DOHH2 (cell line): ENCODE data around the gene PLCL1.

Source experiments
- H3F3A ChIP-seq: fragments of 200-600 bp; sonication (generic), shearing (Covaris generic); 2 replicates; pipeline ENCODE4 v1.6.0; 2016; ENCODE audit warnings: antibody characterized with exemption, mild to moderate bottlenecking; ENCODE audit not compliant: control insufficient read depth, insufficient read depth
- H3K27ac ChIP-seq: fragments of 200-600 bp; sonication (generic); 2 replicates; pipeline ENCODE4 v1.5.1; 2014; ENCODE audit warnings: low read depth, mild to moderate bottlenecking, low read length, moderate library complexity
- H3K27me3 ChIP-seq: fragments of 200-600 bp; sonication (generic); 2 replicates; pipeline ENCODE4 v1.6.1; 2014; ENCODE audit warnings: mild to moderate bottlenecking, low read length, mixed read lengths; ENCODE audit not compliant: control insufficient read depth
- H3K36me3 ChIP-seq: fragments of 200-600 bp; sonication (generic); 2 replicates; pipeline ENCODE4 v1.6.1; 2014; ENCODE audit warnings: mild to moderate bottlenecking, low read length, moderate library complexity, mixed read lengths; ENCODE audit not compliant: control insufficient read depth
- H3K4me1 ChIP-seq: fragments of 200-600 bp; sonication (generic); 2 replicates; pipeline ENCODE4 v1.6.1; 2014; ENCODE audit warnings: mild to moderate bottlenecking, low read length, mixed read lengths; ENCODE audit not compliant: control insufficient read depth
- H3K4me2 ChIP-seq: fragments of 200-600 bp; sonication (generic); 2 replicates; pipeline ENCODE4 v1.6.0; 2014; ENCODE audit warnings: mild to moderate bottlenecking, low read length, moderate library complexity
- H3K4me3 ChIP-seq: fragments of 200-600 bp; sonication (generic); 2 replicates; pipeline ENCODE4 v1.5.1; 2014; ENCODE audit warnings: mild to moderate bottlenecking, low read length, mixed read lengths
- H3K79me2 ChIP-seq: fragments of 200-600 bp; sonication (generic); 2 replicates; pipeline ENCODE4 v1.6.1; 2014; ENCODE audit warnings: mild to moderate bottlenecking, low read length, mixed read lengths; ENCODE audit not compliant: control insufficient read depth
- H3K9me2 ChIP-seq: fragments of 200-600 bp; sonication (generic); replicated peaks from 2 replicates; pipeline ENCODE4 v1.6.1; 2014; ENCODE audit warnings: mild to moderate bottlenecking, low read length, mixed read lengths; ENCODE audit not compliant: control insufficient read depth
- H3K9me3 ChIP-seq: fragments of 200-600 bp; sonication (generic); 2 replicates; pipeline ENCODE4 v1.6.1; 2014; ENCODE audit warnings: antibody characterized with exemption, low read length, mixed read lengths; ENCODE audit not compliant: control insufficient read depth, insufficient read depth
- H4K20me1 ChIP-seq: fragments of 200-600 bp; sonication (generic); 2 replicates; pipeline ENCODE4 v1.6.0; 2014; ENCODE audit warnings: low read depth, mild to moderate bottlenecking, antibody characterized with exemption, low read length, moderate library complexity; ENCODE audit not compliant: control insufficient read depth, insufficient read depth
- EZH2phosphoT487 ChIP-seq: fragments of 200-600 bp; sonication (generic); IDR thresholded peaks from 2 replicates; pipeline ENCODE4 v1.6.1; 2017; ENCODE audit warnings: borderline replicate concordance, mild to moderate bottlenecking, antibody characterized with exemption, low read length, moderate library complexity, mixed read lengths
- TF ChIP-seq, protein P1 (sequence below): fragments of 200-600 bp; sonication (generic); IDR thresholded peaks from one replicate; pipeline ENCODE4 v1.5.1; 2014; ENCODE audit warnings: antibody characterized with exemption, mild to moderate bottlenecking, low read depth, low read length; ENCODE audit not compliant: poor library complexity, severe bottlenecking

PLCL1 gene

DNA sequence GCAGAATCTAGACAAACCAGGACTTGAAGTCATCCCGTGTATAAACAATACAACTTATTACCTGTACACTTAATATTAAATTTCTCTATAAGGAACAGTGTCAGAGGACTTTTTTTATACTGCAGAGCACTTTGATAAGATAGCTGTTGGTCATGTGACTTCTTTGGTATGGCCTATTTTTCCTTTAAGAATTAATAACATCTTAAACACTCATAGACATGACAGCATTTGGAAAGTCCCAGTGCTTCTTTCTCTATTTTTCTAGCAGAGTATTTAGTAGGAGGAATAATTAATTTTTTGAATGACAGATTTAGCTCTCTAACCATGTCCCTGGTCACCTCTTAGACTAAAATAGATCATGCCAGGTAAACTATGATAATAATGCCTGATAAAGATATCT lies 59.4 kb downstream of the PLCL1 start:
- Histone ChIP-seq H3F3A (no peaks in the 10 kb centered on the region), H3K79me2 (no peaks in the 10 kb centered on the region), H3K27ac (no peak overlapping the region), H3K4me1 (peaks cover under 1% of the 10 kb centered on the region), H3K4me2 (no peak overlapping the region), H3K9me2 (no peaks in the 10 kb centered on the region), H3K36me3 (no peaks in the 10 kb centered on the region), H4K20me1 (no peaks in the 10 kb centered on the region), H3K27me3 (no peaks in the 10 kb centered on the region), H3K4me3 (no peak overlapping the region), H3K9me3 (no peaks in the 10 kb centered on the region)
- TF ChIP-seq, protein P1, sequence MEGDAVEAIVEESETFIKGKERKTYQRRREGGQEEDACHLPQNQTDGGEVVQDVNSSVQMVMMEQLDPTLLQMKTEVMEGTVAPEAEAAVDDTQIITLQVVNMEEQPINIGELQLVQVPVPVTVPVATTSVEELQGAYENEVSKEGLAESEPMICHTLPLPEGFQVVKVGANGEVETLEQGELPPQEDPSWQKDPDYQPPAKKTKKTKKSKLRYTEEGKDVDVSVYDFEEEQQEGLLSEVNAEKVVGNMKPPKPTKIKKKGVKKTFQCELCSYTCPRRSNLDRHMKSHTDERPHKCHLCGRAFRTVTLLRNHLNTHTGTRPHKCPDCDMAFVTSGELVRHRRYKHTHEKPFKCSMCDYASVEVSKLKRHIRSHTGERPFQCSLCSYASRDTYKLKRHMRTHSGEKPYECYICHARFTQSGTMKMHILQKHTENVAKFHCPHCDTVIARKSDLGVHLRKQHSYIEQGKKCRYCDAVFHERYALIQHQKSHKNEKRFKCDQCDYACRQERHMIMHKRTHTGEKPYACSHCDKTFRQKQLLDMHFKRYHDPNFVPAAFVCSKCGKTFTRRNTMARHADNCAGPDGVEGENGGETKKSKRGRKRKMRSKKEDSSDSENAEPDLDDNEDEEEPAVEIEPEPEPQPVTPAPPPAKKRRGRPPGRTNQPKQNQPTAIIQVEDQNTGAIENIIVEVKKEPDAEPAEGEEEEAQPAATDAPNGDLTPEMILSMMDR, result no peak
- TF ChIP-seq EZH2phosphoT487, result no peak

DNA sequence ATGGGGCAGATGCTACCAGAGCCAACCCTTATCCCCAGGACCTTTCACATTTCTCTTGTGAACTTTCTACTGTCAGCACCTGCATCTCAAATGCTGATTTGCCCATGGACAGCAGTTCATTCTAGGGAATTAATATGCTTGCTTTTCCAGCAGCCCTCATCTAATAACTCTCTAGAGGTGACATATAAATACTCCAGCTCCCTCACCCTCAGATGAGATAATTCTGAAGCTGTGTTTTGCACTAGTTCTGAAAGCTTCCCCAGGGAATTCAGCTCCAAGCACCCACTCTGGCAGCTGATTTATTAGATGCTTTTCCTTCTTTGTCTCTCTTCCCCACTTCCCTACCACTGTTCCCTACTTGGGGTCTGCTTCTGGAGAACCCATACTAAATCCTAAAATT lies 62.1 kb downstream of the PLCL1 start:
- Histone ChIP-seq H3K4me1 (no peaks in the 10 kb centered on the region), H3K4me2 (no peak overlapping the region), H3F3A (no peaks in the 10 kb centered on the region), H3K27me3 (no peaks in the 10 kb centered on the region), H3K27ac (no peak overlapping the region), H3K9me3 (no peaks in the 10 kb centered on the region), H3K9me2 (no peaks in the 10 kb centered on the region), H4K20me1 (no peaks in the 10 kb centered on the region), H3K79me2 (no peaks in the 10 kb centered on the region), H3K4me3 (no peak overlapping the region), H3K36me3 (no peaks in the 10 kb centered on the region)
- no peak for TF ChIP-seq EZH2phosphoT487
- TF ChIP-seq, protein P1, result no peak

DNA sequence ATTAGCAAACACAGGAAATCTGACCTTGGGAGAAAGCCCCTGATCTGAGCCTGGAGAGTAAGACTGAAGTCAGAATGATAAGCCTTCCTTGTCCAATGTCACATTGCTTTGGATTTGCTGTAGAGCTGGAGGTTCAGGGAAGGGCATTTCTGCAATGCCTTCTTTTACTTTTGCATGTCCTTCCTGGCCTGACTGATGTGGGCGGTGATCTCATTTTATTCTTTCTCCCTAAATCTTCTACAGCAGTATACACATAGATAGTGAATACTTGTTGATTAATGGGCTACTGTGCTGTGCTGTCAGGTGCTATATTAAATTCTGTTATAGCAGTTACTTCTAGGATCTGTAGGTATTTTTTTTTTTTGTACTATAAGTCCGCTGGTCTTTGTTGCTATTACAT lies 62.6 kb downstream of the PLCL1 start:
- H3K36me3 ChIP-seq, result no peaks in the 10 kb centered on the region
- no peaks in the 10 kb centered on the region for H3K9me3 ChIP-seq
- no peaks in the 10 kb centered on the region for H3K79me2 ChIP-seq
- H4K20me1 ChIP-seq, result no peaks in the 10 kb centered on the region
- H3K4me1 ChIP-seq, result no peaks in the 10 kb centered on the region
- no peaks in the 10 kb centered on the region for H3K27me3 ChIP-seq
- no peak overlapping the region for H3K4me3 ChIP-seq
- H3K27ac ChIP-seq, result no peak overlapping the region
- no peak for TF ChIP-seq EZH2phosphoT487
- TF ChIP-seq, protein P1, result no peak
- no peak overlapping the region for H3K4me2 ChIP-seq
- no peaks in the 10 kb centered on the region for H3F3A ChIP-seq
- H3K9me2 ChIP-seq, result no peaks in the 10 kb centered on the region

DNA sequence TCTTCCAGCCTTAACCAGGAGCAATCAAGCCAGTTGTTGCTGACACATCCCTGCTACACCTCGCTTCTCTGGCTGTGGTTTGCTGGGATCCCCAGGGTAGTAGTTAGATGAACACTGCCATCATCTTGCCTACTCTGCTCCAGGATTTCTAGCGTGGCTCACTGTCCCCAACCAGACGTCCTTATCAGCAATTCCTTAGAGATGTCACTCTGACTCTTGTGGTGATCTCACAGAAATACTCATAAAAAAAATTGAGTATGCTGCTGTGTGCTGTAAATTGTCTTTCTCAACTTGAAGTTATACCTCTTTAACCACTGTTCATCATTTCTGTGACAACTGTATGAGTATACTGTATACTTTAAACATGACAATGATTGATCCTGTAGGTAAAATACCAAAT lies 63.2 kb downstream of the PLCL1 start:
- no peaks in the 10 kb centered on the region for H3K27me3 ChIP-seq
- no peaks in the 10 kb centered on the region for H3K36me3 ChIP-seq
- H3K27ac ChIP-seq, result no peak overlapping the region
- H3K9me2 ChIP-seq, result no peaks in the 10 kb centered on the region
- no peak overlapping the region for H3K4me2 ChIP-seq
- H3K79me2 ChIP-seq, result no peaks in the 10 kb centered on the region
- H4K20me1 ChIP-seq, result no peaks in the 10 kb centered on the region
- H3F3A ChIP-seq, result no peaks in the 10 kb centered on the region
- no peaks in the 10 kb centered on the region for H3K9me3 ChIP-seq
- TF ChIP-seq EZH2phosphoT487, result no peak
- TF ChIP-seq, protein P1, result no peak
- no peaks in the 10 kb centered on the region for H3K4me1 ChIP-seq
- no peak overlapping the region for H3K4me3 ChIP-seq
